GM18858 (cell line): Measurements from ENCODE around the gene JAML.

Experiments used
- ATAC-seq: cut with Tn5 transposase; IDR thresholded peaks from one replicate; pipeline ENCODE4 v1.9.1; 2021; ENCODE audit not compliant: unreplicated experiment

The JAML gene, protein sequence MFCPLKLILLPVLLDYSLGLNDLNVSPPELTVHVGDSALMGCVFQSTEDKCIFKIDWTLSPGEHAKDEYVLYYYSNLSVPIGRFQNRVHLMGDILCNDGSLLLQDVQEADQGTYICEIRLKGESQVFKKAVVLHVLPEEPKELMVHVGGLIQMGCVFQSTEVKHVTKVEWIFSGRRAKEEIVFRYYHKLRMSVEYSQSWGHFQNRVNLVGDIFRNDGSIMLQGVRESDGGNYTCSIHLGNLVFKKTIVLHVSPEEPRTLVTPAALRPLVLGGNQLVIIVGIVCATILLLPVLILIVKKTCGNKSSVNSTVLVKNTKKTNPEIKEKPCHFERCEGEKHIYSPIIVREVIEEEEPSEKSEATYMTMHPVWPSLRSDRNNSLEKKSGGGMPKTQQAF

DNA sequence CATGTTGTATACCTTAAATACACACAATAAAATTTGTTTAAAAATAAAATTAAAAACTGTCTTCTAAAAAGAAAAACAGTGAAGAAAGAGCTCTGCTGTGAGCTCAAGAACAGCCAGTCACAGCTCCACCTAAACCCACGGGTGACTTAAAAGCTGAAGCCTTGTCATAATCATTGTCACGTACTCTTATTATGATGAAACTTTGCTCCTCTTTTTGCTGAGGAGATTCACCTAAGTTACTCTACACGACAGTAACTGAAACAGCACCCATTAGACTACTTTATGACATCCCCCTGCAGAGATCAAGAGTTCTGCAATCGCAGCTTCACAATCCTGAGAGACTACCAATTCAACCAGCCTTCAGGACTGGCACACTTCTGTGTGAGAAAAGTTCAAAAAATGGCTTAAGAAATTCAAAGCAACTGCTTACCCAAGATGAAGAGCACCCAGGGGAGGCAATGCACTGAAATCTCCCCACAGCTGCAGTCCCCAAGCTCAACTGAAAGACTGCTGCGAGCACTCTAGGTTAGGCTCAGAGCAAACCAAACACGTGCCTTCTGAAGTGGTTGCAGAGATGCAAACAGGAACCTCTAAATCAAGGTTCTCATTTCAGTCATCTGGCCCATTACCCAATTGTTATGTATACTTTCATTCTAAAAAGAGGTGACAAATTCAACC, at the start of gene JAML:
JAML (minus strand) TSS at position 501 of the 678 bp plus-strand sequence. CDS start 10,145 bp downstream, outside the sequence.
- no peak for ATAC-seq

DNA sequence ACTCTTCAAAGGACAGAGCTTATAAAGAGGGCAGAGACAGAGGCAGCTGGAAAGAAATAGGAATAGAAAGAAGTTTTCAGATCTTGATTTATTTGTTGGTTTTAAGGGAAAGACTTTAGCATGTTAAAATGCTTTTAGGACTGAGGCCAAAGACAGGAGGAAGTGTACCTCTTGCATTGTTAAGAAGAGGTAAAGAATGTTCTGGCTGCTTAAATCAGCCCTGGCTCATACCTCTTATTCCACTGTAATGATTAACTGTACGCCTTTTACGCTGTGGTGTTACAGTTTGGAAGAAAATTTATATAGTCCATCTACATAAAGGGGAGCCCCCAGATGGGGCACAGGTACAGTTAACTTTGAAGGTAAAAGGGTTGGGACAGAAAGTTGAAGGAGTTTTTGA, 49.4 kb upstream of the JAML start:
- no peak for ATAC-seq

DNA sequence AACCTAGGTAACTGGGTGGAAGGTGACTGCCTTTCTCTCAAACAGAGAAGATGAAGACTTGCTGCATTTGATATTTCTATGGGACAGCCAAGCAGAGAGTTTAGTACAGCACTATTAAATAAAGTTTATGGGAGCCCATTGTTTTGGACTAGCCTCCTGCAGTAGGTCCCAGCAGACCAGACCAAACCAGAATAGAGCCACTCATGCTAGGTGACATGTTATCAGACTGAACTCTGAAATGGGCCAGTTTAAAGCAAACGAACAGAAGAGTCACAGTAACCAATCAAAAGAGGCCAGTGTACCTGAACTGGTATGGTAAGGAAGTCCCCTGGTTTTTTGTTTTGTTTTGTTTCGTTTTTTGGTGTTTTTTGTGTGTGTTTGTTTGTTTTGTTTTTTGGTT, 47.2 kb upstream of the JAML start:
- ATAC-seq, result no peak

DNA sequence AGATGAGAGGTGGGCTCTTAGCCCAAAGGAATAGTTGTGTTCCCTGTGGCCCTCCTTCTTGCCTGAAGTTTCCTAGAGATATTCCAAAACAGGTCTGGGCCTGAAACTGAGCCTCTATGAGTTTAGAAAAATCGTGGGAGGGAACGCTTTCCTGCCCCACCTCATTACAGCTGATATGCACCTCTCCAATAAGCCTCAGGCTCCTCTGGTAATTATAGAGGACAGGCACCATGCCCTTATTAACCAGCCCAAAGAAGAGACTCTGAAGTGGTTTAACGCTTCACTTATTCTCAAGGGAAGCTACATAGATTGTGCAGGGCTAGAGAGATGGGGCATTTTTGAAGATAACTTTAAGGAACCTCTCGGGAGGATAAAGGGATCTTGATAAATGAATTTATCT, 42.7 kb upstream of the JAML start:
- ATAC-seq, result no peak

DNA sequence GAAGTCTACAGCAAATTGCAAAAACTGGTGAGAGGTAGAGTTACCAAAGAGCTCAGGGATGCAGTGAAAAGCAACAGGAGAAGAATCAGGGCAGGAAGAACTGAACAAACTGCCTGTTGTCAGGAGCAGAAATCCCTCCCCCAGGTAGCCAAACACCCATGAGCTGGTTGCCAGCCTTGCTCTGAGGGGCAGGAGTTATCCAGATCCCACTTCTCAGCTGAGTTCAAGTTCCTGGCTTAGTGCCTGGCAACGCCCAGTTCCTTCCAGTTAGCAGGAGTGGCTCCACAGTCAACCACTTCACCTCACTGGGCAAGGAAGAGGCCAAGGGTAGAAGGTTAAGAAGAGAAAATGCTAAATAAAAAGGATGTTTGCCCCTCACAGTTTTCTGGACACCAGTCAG, 41.1 kb upstream of the JAML start:
- no peak for ATAC-seq

DNA sequence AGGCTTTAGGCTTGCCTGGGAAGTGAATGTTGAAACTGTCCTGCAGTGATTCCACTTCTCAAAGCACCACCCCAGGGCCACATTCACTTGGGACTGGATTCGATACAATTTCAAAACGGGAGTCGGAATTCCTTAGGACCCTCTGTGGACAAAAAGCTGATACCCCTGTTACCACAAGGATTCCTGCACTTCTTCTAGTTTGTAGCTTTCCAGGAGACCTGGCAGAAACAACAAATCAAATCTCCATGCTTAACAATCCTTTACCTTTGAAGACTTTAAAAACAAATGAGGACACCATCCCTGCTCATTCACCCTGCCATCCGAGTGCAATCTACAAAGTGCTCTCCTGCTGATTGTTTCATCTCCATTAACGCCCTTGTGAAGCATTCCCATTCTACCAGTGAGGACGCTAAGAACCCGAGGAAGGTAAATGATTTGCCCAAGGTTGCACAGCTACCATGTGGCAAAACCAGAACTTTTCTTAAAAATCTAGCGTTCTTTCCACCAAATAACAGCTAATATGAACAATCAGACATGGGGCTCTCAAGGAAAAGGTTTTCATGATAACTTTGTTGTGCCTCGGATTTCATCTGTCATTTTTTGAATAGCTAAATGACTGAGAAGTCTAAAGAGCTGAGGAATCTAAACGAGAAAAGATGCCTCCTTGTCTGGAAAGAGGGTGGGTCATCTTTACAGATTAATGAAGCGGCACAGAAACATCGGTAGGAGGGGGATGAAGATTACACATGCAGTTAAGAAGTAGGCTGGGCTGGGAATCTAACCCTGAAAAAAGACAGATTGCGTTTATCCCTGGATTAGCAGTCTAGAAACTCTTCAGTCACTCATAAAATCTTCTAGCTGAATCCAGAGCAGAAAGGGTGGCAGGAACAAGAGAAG, 40.0 kb upstream of the JAML start:
- no peak for ATAC-seq

DNA sequence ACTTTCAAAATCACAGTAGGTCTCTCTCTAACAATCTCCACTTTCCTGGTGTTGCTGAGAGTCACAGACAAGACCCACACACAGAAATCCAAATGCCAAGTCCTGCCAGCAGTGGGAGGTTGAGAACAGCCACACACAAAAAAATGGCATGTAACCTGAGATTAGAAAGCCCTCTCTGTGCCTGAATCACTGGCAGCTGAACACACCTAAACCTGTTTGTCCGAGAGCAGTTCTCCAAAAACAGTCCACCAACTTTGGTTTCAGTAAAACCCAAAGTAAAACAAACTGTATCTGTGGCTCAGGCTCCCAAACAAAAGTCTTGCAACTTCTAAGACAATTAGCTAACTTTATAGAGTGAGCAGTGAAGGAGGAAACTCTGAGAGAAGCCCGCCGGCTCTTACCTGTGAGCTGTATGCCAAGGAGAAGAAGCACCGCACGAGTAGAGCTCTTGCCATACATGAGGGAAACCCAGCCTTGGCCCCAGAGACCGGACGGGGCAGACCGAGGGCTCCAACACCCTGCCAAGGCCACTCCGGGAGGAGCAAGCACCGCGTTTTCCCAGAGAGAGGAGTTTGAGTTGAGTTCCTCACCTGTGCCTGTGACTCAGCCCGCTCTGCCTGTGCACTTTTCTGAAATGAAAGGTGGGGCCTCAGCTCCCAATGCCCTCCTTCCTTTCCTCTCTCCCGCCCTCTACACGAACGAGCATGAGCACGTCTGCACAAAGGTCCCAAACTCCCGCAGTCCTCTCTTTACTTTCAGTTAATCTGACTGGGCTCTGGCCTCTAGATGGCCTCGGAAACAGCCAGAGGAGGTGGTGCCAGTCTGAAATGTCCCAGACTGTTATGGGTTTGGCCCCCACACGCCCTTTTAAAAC, 39.1 kb upstream of the JAML start, which contains the start of gene MPZL2:
MPZL2 (minus strand) TSS at position 603 of the 874 bp plus-strand sequence; CDS start at position 459, 144 bp downstream.
- no peak for ATAC-seq

DNA sequence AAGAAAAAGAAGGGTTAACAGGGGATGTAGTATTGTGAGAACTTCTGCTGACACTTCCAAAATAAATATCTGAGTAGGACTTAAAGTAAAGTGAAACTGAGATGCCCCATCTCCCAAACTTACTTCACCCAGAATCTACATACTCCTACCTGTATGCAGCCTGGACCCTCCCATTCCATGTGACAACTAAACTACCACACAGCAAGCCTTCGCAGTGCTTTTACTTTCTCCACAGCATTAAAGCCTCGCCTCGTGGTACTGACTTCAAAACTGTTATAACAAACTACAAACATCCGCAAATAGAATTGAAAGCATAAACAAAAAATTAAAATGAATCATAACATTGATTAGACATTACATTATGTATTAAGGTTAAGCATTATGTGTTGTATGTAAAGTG, 38.3 kb upstream of the JAML start:
- no peak for ATAC-seq

DNA sequence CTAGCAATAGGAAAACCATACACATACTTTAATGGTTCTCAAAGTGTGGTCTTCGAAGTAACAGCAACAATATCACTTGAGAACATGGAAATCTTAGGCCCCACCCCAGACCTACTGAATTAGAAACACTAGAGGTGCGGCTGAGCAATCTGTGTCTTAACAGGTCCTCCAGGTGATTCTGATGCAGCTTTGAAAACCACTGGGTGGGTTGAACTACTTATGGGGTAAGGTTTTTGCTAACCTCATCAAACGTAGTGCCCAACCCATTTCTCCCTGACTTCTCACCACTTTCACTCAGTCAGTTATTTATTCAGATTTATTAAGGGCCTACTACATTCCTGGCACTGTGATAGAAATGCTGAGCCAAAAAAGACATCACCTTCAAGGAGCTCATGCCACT, 35.5 kb upstream of the JAML start:
- no peak for ATAC-seq

DNA sequence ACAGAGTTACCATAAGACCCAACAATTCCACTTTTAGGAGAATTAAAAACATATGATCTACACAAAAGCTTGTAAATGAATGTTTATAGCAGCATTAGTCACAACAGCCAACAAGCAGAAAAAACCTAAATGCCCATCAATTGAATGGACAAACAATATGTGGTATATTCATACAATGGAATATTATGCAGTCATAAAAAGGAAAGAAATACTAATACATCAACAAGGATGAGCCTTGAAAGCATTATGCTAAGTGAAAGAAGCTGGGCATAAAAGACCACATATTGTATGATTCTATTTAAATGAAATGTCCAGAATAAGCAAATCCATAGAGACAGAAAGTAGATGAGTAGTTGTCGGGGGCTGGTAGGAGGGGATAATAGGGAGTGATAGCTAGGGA, 34.3 kb upstream of the JAML start:
- ATAC-seq, result no peak

DNA sequence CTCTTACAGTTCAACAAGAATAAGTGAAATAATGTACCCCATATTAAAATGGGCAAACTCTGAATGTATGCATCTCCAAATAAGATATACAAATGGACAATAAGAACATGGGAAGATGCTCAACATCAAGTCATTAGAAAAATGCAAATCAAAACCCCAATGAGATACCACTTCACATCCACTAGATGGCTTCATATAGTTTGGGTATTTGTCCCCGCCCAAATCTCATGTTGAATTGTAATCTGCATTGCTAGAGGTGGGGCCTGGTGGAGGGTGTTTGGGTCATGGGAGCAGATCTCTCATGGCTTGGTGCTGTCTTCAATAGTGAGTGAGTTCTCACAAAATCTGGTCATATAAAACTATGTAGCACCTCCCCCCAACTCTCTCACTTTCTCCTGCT, 33.6 kb upstream of the JAML start:
- ATAC-seq, result no peak

DNA sequence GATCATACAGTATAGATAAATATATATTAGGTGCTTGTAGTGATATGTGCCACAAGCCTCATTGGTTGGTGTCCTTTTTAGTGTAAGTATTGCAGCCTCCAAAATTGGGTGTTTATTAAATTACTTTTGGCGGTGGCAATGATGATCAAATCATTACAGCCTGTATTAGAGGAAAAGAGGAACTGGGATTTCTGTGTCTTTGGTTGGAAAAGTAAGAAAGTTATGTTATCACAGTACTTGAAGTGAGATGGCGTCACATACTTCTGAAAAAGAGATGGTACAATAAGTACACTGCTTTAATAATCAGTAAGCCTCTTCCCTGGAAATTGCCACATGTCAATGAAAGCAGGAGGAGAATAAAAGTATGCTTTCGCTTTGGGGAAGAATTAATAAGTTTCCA, 27.9 kb upstream of the JAML start:
- ATAC-seq, result no peak

DNA sequence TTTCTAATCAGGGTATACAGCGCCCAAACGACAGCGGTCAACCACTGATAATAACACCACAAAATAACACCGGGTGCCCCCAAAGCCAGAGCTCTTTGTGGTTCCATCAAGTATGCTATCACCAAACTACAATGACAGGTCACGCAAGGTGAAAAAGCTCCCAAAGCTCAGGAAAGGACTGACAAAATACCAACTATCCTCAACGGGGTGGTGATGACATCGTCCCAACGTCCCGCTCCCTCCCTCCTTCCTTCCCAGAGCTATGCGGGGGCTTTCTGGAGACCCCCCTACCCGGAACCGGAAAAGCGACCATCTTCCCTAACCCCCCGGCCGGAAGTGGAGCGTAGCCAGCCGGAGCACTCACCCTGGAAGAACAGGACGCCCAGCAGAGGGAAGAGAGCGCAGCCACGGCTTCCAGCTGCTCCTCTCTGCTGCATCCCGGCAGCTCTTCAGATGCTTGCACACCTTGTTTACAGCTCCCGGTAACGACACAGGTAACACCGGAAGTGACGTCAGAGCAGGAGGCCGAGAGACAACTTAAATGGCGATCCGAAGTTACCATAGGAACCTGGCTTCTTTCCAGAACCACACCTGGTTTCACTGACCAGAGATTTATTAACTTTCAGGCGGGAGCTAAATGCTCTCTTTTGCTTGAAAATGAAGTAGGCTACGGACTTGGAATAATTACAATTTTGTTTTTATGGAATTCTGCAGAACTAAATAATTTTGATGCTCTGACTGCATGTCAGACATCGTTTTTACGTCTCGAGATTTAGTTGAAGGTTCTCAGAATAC, 27.2 kb upstream of the JAML start, which contains the start of gene MPZL3:
MPZL3 (minus strand) TSS at position 508 of the 795 bp plus-strand sequence; CDS start at position 437, 71 bp downstream.
- no peak for ATAC-seq

DNA sequence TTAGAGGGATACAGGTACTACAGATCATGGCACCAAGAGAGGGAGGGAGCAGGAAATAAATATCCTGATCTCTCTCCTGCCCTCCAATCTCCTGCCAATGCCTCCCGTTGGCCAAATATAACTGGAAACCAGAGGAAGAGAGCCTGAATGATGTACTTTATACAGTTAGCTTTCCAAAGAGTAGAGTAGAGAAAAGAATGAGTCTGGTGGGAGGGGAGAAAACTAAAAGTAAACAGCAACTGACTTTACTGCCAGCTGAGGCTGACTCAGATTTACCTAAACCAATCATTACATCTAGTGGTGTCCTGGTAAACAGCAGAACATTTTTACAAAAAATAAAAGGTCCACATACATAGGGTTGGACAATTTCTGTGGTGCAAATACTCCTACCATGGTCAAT, 22.2 kb upstream of the JAML start:
- no peak for ATAC-seq

DNA sequence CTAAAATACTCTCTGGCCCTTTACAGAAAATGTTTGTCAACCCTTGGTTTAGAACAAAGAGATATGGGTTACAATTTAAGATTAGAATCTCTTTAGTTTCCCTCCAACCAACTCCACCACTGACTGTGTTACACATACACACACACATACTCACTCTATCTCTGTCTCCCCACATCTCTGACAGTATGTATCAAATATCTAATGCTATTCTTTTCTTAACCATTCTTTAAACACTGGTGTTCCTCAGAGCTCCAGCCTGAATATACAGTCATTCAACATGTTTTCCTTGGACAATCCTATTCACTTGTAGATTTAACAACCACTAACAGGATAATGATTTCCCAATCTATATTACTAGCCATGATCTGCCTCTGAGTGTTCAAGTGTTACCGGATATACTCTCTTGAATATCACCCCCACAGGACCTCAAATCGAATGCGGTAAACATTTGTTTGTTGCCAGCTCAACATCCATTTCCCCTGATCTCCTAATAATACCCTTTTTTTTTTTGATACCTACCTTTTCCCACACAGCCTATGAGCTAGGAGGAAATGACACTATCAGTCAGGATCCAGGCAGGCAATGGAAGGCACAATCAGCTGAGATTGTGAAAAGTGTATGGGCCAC, 21.2 kb upstream of the JAML start:
- no peak for ATAC-seq

DNA sequence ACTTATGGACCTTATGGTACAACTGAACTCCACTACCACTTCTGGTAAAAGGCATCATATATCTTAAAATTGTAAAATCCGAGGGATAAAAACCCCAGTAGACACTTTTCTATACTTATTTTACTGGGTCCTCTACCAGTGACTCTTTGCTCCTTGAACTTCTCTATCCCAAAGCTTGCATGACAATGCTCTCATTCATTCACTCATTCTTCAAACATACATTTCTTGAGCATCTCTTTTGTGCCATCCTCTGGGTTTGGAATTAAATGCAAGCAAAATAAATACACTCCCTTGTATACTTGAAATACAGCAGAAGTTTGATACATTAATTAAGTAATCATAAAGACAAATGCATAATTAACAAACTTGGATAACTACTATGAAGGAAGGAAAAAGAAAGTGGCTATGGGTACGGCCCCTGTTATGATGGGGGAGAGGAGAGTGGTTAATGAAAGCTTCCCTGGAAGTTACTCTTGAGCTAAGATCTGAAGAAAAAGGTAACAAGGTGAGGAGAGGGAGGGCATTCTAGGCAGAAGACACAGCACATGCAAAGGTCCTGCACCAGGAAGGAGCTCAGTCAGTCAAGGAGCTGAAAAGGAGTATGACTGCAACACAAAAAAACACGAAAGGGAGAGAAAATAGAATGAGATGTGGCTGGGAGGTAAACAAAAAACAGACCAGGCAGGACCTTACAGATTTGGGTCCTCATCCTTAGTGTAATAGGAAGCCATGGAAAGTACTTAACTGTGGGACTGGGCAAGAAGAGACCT, 19.4 kb upstream of the JAML start:
- ATAC-seq, result no peak

DNA sequence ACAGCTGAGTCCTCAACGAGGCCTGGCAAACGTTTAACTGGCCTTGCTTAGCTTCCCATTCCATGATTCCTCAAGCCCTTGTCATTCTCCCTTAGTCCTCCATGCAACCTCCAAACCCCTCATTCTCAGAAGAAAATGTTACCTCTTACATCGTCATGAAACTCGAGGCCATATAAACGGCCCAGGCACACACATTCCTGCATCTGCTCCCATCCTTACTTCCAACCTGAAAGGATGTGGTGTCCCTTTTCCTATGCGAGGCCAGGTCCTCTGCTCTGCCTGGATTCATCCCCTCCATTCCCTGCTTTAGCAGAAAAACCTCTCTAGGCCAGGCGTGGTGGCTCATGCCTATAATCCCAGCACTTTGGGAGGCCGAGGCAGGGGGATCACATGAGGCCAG, 18.4 kb upstream of the JAML start:
- ATAC-seq, result no peak

DNA sequence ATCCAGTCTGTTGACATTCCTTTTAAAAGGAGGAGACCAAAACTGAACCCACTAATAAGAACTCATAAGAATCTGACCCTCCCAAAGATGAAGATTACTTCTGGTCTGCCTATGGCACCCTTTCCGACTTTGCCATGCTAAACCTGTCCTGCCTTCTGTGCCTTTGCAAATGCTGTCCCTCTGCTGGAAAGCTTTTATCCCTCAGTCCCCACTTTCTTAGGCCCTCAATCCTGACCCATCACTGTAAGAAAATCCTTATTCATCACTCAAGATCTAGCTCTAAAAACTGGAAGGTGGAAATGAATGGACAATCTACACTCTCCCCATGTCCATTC, 16.9 kb upstream of the JAML start:
- ATAC-seq, result no peak
